Stimulated activated CD8-positive, alpha-beta memory T cell treated with anti-CD3 and anti-CD28 coated beads, Interleukin-15, amount 100 ng/mL, for 4 hours (primary cell): ENCODE measurements around the gene PECR.

Experiments
- DNase-seq, 2 donors: peaks; one replicate each; pipeline ENCODE4 v3.0.0-alpha.2; 2020; ENCODE audit warnings: low read depth in 2 of 2

PECR gene

DNA sequence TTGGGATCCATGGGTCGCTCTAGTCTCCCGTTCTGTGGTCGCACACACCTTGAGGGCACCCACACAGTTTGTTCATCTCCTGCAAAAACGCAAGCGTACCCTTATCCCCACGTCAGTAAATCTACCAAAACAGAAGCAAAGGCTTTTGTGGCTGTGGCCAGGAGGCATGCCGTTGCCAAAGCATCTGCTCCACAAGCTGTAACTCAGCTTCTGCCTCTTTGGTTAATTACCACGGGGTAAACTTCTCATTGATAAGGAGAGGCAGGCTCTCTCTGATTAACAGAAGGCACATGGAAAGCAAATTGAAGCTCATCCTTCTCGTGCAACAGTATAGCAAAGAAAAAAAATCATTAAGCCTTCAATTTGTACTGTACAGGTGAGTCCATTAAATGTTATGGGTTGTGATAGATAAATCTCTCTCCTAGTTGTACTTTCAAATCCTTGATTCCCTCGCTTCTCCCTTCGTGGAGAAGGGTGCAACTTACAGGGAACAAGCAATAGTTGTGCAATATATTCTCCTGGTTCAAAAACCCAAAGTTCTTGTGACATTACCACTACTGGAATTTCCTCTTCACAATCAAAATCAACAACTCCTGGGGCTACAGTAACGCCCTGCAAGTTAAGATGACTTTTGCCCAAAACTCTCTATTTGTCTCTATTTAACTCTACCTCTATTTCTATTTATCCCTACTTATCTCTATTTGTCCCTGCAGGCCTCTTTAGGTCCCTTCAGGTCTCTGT, 10.3 kb downstream of the PECR start:
- DNase-seq, result no peak

DNA sequence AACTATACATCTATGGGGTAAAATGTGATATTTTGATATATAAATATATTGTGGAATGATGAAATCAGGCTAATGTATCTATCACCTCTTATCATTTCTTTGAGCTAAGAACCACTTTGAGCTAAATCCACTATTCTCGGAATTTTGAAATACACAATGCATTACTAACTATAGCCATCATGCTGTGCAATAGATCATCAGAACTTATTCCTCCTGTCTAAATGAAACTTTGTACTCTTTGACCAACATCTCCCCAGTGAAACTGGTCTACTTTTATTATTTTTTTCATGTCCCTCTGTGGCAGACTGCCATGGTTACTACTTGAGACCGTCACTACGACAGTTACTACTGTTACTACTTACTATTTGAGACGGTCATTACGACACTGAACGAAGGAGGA, 11.4 kb downstream of the PECR start:
- no peak for DNase-seq

DNA sequence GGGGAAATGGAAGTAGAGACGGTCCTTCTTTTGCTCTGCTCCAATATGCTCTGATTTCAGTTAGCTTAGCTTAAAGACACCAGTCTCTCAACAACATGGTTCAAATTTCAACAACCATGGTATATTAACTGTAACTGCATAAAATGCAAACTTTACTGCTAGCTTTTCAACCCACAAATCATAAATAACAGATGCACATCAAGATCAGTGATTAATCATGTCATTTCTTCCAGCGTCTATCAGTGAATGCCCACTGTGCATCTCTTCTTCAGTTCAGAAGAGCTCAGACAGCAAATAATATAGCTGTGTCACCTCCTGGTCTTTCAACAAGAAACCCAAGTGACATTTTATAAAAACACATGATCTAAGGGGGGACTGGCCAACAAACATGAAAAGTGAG, 12.6 kb downstream of the PECR start:
- no peak for DNase-seq

DNA sequence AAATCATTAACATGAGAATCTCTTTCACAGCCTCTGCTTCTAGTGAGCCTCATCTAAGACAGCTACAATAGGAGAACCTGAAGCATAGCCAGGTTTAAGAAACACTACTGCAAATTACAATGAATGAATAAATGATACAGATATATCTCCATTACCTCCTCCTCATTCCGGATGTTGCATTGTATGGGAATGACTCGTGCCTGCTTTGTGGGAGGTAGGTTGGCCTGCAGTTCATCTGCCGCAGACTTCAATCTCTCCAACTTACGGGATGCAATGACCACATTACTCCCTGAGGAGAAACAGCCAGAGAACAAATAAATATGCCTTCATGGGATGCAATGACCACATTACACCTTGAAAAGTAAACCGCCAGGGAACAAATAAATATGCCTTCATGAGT, 15.4 kb downstream of the PECR start:
- no peak for DNase-seq

DNA sequence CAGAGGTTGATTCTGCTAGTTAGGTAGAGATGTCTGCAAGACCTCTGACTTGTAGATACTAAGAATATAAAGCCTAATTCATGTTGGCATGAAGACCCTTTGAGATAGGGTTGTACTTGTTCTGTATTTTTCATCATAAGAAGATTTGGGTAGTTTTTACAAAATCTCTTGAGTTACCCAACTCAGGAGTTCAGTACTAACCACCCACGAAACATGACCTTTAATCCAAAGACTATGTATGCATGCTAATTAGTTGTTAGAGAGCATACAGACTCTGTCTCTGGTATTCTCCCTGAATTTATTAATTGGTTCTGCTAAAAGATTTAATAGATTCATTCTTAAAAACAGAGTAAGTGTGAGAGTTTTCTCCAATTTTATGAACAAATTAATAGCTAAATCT, 16.9 kb downstream of the PECR start:
- DNase-seq, result no peak

DNA sequence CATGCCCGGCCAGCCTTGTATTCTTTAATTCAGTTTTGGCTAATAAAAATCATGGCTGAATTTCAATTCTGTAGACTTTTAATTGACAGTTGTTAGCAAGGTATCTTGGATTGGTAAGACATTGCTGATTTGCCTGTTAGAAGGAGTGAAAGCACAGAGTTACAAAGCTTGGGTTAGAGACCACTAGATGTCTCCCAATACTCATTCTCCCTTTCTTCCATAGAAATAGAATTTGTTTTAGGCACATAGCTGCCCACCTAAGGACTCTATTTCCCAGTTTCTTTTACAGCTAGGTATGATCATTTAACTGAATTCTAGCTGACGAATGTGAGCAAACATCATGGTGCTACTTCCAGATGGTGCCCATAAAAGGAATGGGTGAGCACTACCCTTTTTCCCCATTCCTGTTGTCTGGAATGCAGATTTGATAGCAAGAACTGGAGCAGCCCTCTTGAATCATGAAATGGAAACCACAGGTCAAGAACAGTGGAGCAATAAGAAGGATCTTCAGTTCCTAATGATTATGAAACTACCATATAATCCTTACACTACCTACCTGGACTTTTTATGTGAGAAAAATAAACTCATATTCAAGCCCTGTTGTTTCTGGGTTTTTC, 17.5 kb downstream of the PECR start:
- DNase-seq, result no peak

DNA sequence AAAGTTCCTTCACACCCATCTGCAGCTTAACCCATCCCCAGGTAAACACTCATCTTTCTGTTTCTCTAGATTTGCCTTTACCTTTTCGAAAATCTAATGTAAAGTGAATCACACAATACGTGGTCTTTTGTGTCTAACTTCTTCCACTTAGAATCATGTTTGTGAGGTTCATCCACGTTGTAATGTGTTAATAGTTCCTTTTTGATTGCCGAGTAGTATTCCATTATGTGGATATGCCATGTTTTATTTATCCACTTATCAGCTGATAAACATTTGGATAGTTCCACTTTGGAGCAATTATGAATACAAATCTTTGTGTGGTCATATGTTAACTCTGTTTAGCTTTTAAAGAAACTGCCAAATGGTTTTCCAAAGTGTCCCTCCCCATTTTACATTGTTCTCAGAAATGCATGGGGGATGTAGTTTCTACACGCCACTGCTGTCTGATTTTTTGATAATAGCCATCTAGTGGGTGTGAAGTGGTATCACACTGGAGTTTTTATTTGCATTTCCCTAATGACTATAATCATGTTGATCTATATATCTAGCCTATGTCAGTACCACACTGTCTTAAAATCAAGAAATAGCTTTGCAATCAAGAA, 22.3 kb downstream of the PECR start:
- no peak for DNase-seq

DNA sequence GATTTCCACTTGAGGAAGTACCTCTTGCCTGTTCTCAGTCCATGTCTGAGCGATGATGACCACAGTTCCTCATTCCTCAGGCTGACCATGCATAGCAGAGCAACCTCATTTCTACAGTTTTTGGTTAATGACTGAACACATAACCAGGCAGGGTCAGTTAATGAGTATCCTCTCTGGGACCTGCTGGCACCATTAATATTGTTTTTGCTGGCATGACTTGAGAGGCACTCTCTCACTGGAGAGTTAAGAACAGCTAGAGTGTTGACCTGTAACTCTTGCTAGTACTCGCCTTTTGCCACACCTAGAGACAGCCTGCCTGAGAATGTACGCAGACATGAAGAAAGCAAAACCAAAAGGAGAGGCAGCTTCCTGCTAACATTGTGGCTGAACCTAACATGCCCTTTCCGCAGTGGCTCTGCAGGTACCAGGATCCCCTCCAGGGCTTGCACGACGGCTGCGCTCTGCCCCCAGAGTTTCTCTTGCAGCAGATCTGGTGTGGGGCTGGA, 23.9 kb downstream of the PECR start:
- peak; percentile 15 to 16 for DNase-seq

DNA sequence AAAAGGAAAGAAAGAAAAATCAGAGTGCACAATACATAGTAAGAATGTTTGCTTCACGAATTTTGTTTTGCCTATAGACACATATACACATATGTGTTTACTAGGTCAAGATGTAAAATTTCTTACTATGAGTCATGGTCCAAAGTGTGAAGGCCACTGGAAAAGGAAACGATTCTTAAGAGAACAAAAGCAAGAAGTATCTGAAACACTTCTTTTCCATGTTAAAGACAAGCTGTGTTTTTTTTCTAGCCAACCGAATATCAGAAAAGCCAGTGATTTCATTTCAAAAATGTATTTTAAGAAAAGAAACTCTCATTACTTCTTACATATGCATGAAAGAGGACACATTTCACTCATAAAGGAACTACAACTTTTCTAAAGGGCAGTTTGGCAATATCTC, 24.9 kb downstream of the PECR start:
- DNase-seq, result no peak

DNA sequence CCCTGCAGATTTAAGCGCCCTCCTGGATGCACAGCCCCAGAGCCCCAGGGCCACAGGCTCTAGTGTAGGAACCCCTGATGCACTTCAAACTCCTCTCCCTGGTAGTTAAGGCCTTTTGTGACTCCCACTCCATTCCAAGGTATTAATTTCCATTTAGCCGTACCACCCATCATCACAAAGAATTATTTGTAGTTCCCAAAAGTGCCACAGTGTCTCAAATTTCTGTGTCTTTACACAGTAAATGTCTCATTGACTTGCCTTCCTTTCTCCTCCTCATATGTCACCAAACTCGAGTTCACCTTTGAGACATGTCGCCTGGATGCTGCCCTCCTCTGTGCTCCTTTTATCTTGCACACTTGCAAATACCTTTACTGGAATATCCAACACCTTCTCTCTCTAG, 25.9 kb downstream of the PECR start:
- no peak for DNase-seq

DNA sequence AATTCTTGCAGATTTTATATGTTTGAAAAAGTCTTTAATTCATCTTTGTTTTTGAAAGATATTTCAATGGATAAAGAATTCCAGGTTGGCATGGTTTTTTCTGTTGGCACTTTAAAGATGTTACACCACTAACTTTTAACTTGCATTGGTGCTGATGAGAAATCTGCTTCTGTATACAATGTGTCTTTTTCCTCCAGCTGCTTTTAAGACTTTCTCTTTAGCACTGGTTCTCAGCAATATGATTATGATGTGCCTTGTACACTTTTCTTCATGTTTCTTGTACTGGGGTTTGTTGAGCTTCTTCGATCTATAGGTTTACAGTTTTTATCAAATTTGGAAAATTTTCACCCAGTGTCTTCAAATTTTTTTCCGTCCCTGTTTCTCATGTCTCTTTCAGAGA, 29.2 kb downstream of the PECR start:
- DNase-seq, result no peak

DNA sequence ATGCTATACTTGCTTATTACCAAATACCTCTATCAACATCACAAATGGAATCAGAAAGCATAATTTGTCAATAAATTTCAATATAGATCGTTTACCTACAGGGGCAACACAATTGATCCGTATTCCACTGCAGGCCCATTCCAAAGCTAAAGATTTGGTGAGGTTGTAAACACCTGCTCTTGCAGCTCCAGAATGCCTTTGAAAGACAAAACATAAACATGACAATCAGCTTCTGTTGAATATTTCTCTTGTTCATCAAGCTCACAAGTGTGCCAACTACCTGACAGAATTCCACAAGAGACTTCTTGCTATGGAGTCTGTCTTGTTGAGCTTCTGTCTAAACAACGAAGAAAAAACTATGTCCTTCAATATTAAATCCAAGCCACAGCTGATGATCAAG, 30.3 kb downstream of the PECR start:
- DNase-seq, result no peak

DNA sequence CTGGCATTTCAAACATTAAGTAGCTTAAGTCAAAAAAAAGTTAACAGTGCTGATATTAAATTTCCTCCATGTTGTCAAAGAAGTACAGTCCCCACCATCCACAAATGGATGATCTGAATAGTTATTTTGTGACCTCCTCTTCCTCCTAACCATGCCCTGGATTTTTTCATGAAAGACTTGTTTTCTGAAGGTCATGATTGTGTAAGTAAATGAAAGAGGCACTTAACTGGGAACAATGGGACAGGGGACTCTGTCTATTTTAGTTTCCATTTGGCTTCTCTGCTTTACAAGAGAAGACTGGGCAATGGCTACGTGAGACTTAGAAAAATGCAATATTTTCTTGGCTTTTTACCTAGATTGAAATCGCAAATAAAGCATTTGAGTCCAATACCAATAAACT, 32.2 kb downstream of the PECR start:
- no peak for DNase-seq

DNA sequence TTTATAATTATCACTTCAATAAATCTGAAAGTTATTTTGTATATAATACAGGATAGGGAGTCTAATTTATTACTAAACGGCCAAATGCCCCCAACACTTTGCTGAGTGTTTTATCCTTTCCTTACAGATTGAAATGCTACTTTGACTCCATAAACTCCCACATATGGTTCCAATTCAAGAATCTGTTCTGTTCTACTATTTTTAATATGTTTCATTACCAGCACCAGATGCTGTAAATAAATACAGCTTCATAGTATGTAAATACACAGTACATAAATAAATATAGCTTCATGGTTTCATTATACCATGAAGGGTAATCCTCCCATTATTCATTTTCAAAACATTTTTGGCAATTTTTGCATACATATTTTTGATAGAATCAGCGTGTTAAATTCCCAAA, 34.2 kb downstream of the PECR start:
- DNase-seq, result no peak

DNA sequence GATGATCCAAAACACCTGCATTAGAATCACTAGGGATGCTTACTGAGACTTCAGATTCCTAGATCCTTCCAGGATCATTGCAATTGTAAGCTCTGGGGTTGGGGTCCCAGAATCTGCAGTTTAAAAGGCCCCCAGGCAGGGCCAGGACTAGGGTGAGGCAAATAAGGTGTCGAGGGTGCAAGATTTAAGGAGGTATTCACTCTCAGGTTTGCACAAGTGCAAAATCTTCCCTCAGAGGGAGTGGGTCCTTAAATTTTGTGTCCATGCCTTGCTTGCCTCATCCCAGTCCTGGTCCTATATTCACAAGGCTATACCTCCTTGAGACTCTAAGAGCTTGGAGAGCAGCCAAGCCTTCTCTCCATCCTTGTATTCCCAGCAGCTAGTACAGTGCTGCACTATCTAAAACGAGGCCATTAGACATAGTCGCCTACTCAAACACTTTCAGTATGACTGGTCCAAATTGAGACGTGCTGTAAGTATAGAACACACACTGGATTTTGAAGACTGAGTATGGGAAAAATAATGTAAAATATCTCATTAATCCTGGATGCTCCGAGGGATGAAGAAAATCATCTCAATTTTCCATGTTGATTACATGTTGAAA, 36.6 kb downstream of the PECR start:
- DNase-seq, result no peak

DNA sequence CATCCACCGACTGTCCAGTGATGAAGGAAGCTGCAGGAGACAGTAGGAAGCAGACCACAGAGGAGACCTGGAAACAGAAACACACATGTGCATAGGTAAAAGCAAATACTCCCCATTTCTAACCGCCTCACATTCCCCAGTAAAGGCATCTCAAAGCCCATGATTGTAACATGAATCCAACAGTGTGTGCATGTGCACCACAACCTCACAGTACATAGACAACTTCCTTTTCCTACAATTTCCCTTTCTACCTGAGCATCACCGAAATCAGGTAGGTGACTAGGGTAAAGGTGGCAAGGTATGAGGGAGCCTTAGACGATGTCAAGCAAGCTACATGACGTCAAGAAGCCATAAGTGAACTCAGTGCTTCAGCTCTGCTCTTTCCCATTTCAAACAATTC, 37.7 kb downstream of the PECR start:
- DNase-seq, result no peak

DNA sequence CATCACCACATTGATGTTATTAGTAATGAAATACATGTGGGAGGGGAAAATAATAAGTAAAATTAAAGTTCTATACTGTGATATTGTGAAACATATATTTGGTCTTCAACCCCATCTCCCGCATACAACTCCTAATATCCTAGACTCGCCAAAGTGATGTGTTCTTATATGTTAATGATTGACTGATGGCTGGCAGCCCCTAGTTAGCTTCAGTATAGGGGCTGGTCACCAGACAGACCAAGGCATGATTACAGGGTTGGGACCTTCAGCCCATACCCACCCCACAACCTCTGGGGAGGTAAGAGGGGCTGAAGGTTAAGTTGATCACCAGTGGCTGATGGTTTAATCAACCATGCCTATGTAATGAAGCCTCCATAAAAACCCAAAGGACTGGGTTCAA, 40.2 kb downstream of the PECR start:
- DNase-seq, result no peak

DNA sequence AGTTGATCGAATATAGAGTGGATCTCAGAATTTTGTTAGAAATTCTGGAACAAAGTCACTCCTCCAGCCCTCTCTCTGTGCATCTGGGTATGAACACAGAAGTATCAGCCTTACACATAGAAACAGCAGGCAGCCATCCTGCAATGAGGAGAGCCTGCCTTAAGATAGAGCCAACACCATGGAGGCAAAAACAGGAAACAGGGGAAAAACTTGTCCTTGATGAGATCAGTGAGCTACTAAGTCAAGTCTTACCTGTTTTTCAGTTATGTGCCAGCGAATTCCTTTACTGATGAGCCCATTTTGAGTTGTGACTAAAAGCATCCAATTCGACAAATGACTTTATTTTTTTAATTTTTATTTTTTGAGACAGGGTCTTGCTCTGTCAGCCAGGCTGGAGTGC, 41.7 kb downstream of the PECR start:
- no peak for DNase-seq

DNA sequence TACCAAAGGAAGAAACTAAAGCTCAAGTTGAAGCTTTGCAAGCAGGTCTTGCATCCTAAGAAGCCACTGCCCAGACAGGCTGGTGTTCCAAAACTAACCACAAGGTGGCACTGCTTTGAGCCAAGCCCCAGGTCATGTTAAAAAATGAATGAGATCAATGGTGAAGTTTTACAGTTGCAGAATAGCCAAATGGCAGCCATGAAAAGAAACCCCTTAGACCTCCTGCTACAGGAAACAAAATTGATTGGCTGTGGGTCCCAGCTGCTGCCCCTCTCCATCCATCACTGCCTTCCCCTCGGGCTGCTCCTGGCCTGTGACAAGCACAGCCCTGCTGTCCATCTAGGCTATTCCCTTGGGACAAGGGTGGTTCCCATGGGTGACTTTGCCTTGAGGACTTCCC, 47.5 kb downstream of the PECR start:
- peak; percentile 30 to 53 for DNase-seq

DNA sequence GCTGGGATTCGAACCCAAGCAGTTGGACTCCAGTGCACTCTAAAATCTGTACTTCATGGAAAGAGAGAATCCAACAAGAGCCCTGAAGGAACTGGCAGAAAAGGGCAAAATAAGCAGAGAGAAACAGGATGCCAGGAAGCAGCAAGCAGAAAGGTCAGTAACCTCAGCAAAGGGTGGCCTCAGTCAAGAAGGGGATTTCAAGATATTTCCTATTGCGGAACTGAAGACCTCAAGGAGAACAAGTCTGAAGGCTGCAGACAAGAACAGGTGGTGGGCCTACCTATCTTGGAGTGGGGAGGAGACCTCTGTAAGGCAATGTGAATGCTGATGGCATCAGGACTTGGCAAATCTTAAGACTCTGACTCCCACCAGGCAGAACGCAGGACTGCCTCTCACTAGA, 48.2 kb downstream of the PECR start:
- DNase-seq, result no peak

DNA sequence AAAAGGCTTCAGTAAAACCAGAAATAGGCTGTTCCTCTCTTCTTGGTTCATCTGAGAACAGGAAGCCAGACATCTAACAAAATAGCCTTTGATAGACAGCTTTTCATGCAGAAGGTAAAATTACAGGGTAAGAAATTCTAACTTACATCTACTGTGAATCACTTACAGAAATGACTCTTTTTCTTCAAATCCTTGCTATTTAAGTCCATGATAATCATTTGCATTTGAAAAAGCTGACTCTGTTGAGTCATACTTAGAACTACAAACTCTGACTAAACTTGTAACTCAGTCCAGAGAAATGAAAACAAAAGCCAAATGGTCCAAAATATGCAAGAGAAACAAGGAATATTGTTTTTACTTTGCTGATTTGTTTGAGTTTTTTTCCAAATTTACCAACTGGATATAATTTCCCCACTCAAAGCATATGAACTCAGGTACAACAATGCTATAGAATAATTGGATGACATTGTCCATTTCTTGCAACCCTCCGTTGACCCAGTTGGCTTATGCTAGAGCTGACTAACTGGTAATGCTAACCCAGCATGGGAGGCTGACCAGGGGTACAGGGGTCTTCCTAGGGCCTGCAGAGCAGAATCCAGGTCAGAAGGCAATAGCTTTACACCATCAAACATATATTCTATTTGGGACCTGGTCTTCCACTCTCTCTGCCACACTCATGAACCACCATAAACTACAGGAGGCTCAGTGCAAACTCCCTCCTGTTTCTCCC, 49.5 kb downstream of the PECR start:
- no peak for DNase-seq

DNA sequence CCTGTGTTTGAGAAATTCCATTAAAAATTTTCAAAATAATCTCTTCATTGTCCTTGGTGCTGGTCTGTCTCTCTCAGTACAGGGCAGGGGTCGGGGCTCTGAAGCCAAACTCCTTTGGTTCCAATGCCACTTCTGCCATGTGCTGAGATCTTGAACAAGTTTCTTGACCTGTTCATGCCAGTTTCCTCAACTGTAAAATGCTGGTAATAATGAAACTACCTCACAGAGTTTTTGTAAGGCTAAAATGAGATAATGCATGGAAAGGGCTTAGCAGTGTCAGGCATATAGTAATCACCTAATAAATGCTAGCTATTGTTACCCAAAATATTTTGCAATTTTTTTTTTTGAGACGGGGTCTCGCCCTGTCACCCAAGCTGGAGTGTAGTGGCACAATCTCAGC, 51.4 kb downstream of the PECR start:
- no peak for DNase-seq
